Head of caudate nucleus (tissue), 42 donors: ENCODE results near the gene IL20RA.

Experiments used
- DNase-seq, 42 donors: peaks; one replicate each; pipeline versions ENCODE4 v3.0.0 to v3.0.0-alpha.2; 2020 to 2021; ENCODE audit warnings: mixed read lengths in 7 of 42
- intact Hi-C: fragments of 100-400 bp; cut with DNase I; formaldehyde crosslinking; loops from one replicate; pipeline ENCODE4 v1.15.0; 2022

Gene IL20RA

GRCh38 chr6:136958168-136958567 lies 86.6 kb downstream of the IL20RA start:
- DNase-seq: no peak
- intact Hi-C loops: no loop called here

- intact Hi-C loops: no loop called here
- no peak for DNase-seq
Measured at GRCh38 chr6:136956590-136957544, 87.9 kb downstream of the IL20RA start.

GRCh38 chr6:136955123-136955522 lies 89.6 kb downstream of the IL20RA start:
- intact Hi-C loops: no loop called here
- no peak for DNase-seq

DNA sequence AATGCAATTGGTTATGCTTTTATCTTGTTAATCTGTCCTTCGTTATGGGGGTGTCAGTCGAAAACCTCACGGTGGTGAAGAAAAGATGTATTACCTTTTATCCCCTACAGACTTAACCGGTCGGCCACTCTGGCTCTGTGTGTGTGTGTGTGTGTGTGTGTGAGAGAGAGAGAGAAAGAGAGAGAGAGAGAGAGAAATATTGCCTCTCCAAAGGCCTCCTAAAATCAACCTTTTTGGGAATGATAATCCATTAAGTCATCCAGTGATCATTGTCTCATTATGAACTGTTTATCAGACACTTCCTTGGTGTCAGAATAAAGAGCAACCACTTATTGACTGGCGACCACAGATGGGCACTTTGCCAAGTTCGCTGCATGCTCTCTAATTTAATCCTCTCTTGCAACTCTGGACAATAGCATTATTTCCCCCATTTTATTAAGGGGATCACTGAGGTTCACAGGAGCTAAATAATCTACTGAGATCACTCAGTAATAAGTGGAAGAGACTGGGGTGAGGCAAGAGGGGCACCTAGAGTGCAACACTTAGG lies 92.0 kb downstream of the IL20RA start:
- intact Hi-C loops: no loop called here
- DNase-seq: no peak

- intact Hi-C loops: no loop called here
- DNase-seq: no peak
Measured at GRCh38 chr6:136950436-136951126, 94.2 kb downstream of the IL20RA start.
